CD4-positive, alpha-beta T cell treated with Interleukin-10 for 1 hour (primary cell): Measurements from ENCODE around the gene CFAP69.
"Not testable (repeated sequence)": the region's sequence is repeated elsewhere in the genome, so short reads cannot be mapped to it uniquely, and the experiment has no call there.

Source experiments
- DNase-seq: peaks from one replicate; pipeline ENCODE4 v3.0.0-alpha.2; 2020

CFAP69 gene

GRCh38 chr7:90236721-90237289 lies 8.2 kb upstream of the CFAP69 start:
- no peak for DNase-seq

GRCh38 chr7:90238022-90238421 lies 7.0 kb upstream of the CFAP69 start:
- DNase-seq, result no peak

GRCh38 chr7:90238583-90238982 lies 6.4 kb upstream of the CFAP69 start:
- DNase-seq, result no peak

GRCh38 chr7:90239050-90239449 lies 5.9 kb upstream of the CFAP69 start:
- DNase-seq, result no peak

GRCh38 chr7:90239625-90240228 lies 5.2 kb upstream of the CFAP69 start:
- DNase-seq, result no peak

- DNase-seq, result no peak
Measured at GRCh38 chr7:90242369-90243168, 2.4 kb upstream of the CFAP69 start.

GRCh38 chr7:90243556-90243955 lies 1.4 kb upstream of the CFAP69 start:
- no peak for DNase-seq

GRCh38 chr7:90244565-90244908 lies 437 bp upstream of the CFAP69 start:
- DNase-seq, result no peak

- DNase-seq, result no peak
Measured at GRCh38 chr7:90246171-90246570, 1.2 kb downstream of the CFAP69 start.

GRCh38 chr7:90248706-90249105 lies 3.7 kb downstream of the CFAP69 start:
- no peak for DNase-seq

- DNase-seq, result no peak
Measured at GRCh38 chr7:90250601-90251303, 5.8 kb downstream of the CFAP69 start.

GRCh38 chr7:90251304-90251635 lies 6.3 kb downstream of the CFAP69 start:
- DNase-seq, result no peak

GRCh38 chr7:90256011-90256410 lies 11.0 kb downstream of the CFAP69 start:
- not testable (repeated sequence) for DNase-seq

GRCh38 chr7:90256778-90257177 lies 11.8 kb downstream of the CFAP69 start:
- DNase-seq, result no peak

GRCh38 chr7:90261441-90261840 lies 16.5 kb downstream of the CFAP69 start:
- DNase-seq, result no peak

- peak; percentile 13 for DNase-seq
Measured at GRCh38 chr7:90262438-90262837, 17.5 kb downstream of the CFAP69 start.

GRCh38 chr7:90266808-90267207 lies 21.8 kb downstream of the CFAP69 start:
- no peak for DNase-seq

GRCh38 chr7:90267263-90267858 lies 22.4 kb downstream of the CFAP69 start:
- no peak for DNase-seq

- DNase-seq, result no peak
Measured at GRCh38 chr7:90269163-90269562, 24.2 kb downstream of the CFAP69 start.

- DNase-seq, result no peak
Measured at GRCh38 chr7:90270431-90271178, 25.6 kb downstream of the CFAP69 start.

GRCh38 chr7:90271753-90272152 lies 26.8 kb downstream of the CFAP69 start:
- no peak for DNase-seq

- no peak for DNase-seq
Measured at GRCh38 chr7:90272242-90272641, 27.3 kb downstream of the CFAP69 start.

GRCh38 chr7:90274161-90274560 lies 29.2 kb downstream of the CFAP69 start:
- no peak for DNase-seq
